ENCODE data around the gene BACH2. TPM values are rescaled to one million over a fixed set of nuclear protein-coding genes. Genes with fewer than 3 reads are reported as not detected.

Gene BACH2
- total RNA-seq, 1 donor, result under 0.01 TPM

GRCh38 chr6:90190752-90191395 lies 105.8 kb downstream of the BACH2 start:
- DNase-seq (ENCODE audit: low read depth), result no peak
- no peak for TF ChIP-seq CTCF (IDR thresholded peaks at IDR 0.05; ENCODE audit: insufficient read depth, low read depth, low read length)
- no peak overlapping the region for H3K4me3 ChIP-seq (ENCODE audit: low read depth, low read length)

- TF ChIP-seq CTCF (IDR thresholded peaks at IDR 0.05; ENCODE audit: insufficient read depth, low read depth, low read length), result no peak
- H3K4me3 ChIP-seq (ENCODE audit: low read depth, low read length), result no peak overlapping the region
- no peak for DNase-seq (ENCODE audit: low read depth)
Observed at GRCh38 chr6:90190131-90190530, 106.5 kb downstream of the BACH2 start.

GRCh38 chr6:90187437-90188121 lies 109.1 kb downstream of the BACH2 start:
- H3K4me3 ChIP-seq (ENCODE audit: low read depth, low read length), result no peak overlapping the region
- DNase-seq (ENCODE audit: low read depth), result peak; percentile 80
- TF ChIP-seq CTCF (IDR thresholded peaks at IDR 0.05; ENCODE audit: insufficient read depth, low read depth, low read length), result no peak

GRCh38 chr6:90186637-90187371 lies 109.8 kb downstream of the BACH2 start:
- H3K4me3 ChIP-seq (ENCODE audit: low read depth, low read length), result no peak overlapping the region
- TF ChIP-seq CTCF (IDR thresholded peaks at IDR 0.05; ENCODE audit: insufficient read depth, low read depth, low read length), result no peak
- DNase-seq (ENCODE audit: low read depth), result no peak

- no peak for TF ChIP-seq CTCF (IDR thresholded peaks at IDR 0.05; ENCODE audit: insufficient read depth, low read depth, low read length)
- no peak overlapping the region for H3K4me3 ChIP-seq (ENCODE audit: low read depth, low read length)
- no peak for DNase-seq (ENCODE audit: low read depth)
Observed at GRCh38 chr6:90186026-90186425, 110.6 kb downstream of the BACH2 start.

- no peak for TF ChIP-seq CTCF (IDR thresholded peaks at IDR 0.05; ENCODE audit: insufficient read depth, low read depth, low read length)
- DNase-seq (ENCODE audit: low read depth), result no peak
- no peak overlapping the region for H3K4me3 ChIP-seq (ENCODE audit: low read depth, low read length)
Observed at GRCh38 chr6:90184334-90185298, 112.0 kb downstream of the BACH2 start.

All from fibroblast of villous mesenchyme (primary cell).